HG03159 (cell line): Measurements from ENCODE around the gene VAC14.

Source experiments
- ATAC-seq: cut with Tn5 transposase; IDR thresholded peaks from one replicate; pipeline ENCODE4 v1.9.1; 2021; ENCODE audit warnings: mild to moderate bottlenecking, moderate library complexity; ENCODE audit not compliant: unreplicated experiment

The VAC14 gene

DNA sequence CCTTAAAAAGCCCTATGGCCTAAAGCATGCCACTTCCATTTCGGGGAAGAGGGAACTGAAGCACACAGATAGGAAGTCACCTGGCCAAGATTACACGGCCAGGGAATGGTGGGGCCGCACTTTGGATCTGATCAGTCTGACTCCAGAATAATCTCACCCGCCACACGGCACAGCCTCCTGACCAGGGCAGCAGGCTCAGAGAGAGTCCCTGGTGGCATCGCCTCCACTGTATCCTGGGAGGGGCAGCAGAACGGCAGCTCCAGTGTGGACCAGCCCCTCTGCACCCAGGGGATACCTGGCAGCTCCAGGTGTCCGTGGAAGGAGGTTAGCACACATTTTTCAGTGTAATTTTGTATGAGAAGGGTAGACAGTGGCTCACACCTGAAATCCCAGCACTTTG, 35.5 kb downstream of the VAC14 start:
- ATAC-seq, result no peak

DNA sequence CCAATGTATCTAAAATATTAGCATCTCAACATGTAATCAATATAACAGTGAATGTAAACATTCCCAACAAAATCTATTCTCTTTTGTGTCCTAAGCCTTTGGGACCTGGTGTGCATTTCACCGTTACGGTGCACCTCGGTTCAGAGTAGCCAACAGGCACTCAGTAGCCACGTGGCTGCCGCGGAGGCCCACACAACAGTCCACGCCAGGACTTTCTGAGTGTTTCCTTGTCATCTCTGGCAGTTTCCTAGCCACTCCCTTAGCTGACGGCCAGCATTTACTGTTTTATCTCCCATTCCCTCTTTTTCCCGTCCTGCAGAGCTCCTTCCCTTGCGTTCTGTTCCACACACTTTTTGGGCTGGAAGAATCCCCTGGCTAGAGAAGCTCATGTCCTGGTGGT, 36.3 kb downstream of the VAC14 start:
- ATAC-seq, result no peak

DNA sequence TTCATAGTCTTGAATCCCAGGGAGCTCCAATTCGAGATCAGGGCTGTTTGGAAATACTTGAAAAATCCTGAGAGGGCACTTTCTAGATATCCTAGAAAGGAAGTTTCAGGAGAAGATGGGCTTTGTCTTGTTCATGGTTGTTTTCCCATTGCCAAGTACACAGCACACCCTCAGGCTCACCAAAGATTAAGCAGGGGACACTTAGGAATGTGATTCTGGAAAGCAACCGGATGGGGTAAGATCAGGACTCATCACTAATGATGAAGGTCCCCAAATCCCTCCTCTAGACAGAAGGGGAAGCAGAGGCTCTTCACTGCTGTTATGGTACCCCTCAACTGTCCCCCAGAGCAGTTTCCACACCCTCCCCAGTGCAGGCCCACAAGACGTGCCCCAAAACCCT, 40.7 kb downstream of the VAC14 start:
- no peak for ATAC-seq

DNA sequence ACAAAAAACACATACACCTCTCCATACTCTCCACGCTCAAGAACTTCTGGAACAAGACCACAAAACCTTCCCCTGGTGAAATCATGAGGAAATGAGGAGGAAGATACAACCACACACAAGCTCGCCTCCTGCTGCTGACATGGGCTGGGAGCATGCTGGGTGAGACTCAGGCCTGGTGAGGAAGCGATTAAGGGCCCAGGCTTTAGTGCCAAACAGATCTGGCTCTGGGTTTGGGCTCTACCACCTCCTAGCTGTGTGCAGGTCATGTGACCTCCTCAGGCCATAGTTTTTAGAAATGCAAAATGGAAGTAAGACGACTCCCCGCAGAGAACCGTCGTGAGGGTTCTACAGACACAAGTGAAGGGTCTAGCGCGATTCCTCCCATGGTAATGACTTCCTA, 41.3 kb downstream of the VAC14 start:
- ATAC-seq, result no peak

DNA sequence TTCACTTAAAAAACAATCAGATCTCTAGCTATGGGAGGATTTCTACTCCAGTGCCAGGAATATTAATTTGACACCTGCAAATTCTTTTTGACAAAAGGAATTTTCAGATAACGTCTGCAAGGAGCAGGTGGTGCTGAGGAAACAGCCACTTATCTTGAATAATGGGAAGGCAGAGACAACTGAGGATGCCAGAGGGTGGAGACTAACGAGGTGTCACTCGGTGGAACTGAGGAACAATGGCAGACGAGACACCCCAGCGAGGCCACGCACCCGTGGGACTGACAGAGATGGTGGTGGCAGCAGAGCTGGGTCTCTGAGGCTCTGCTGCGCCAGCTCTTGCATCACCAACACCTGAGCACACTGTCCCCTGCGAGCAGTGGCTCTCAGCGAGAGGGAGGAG, 42.2 kb downstream of the VAC14 start:
- ATAC-seq, result no peak

DNA sequence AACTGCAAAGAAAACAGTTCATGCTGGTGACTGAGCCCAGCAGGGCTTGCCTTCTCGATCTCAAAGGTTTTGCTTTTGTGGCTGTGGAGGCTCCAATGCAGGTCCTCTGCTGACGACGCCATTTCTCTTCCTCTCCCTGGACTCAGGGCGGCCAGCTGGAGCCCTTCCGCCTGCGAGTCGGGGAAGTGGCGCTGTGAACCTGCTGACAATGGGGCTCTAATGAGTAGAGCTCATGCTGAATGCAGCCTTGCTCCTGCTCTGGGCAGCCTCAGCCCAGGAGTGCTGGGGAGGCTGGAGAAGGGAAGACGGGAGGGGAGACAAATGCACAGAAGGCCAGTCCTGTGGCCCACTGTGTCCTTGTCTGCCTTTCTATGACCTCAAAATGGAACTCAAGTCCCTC, 43.8 kb downstream of the VAC14 start:
- ATAC-seq, result no peak

DNA sequence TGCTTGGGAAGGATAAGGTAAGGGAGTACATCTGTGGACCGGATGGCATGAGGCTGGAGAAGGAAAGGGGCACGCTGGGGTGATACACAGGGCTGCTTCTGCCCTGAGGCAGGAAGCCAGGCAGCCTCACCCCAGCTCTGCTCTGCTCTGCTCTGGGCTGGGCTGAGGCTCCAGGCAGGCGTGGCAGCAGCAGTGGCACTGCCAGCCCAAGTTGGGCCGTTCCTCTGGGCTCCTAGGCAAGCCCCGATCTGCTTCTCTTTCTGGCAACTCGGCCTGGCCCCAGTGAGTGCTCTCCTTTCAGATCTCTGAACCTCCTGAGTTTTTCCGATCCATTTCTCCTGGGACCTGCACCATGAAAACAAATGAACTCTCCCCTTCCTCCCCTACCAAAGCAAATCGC, 44.9 kb downstream of the VAC14 start:
- ATAC-seq, result no peak

DNA sequence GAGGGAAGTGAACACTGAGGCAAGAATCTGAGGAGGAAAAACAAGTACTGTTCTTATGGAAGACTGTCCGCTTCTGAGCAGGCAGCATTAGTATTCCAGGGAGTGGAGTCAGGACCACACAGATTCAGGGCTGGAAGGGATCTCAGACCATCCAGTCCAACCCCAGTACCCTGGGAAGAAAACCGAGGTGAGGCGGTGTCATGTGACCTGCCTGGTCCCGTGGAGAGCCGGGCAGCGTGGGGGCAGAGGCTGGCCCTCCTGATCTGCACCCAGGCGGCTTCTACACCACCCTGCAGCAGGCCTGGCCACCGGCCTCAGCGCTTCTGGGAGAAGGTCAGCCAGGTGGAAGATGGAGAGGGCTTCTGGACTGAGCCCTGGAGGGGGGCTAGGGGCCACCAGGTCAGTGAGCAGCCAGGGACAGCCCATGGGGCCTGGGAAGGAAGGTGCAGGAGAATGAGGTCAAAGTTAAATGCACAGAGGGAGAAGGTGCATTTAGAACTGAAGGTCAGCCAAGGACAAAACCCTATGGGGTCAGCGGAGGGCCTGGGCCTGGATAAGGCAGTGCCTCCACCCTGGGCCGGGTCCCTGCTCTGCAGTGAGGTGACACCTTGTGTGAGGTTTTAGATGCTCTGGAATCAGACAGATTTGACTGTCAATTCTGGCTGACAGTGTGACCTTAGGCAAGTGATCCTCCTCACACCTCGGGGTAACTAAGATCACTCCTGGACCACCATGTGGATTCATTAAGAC, 45.9 kb downstream of the VAC14 start:
- ATAC-seq, result no peak

DNA sequence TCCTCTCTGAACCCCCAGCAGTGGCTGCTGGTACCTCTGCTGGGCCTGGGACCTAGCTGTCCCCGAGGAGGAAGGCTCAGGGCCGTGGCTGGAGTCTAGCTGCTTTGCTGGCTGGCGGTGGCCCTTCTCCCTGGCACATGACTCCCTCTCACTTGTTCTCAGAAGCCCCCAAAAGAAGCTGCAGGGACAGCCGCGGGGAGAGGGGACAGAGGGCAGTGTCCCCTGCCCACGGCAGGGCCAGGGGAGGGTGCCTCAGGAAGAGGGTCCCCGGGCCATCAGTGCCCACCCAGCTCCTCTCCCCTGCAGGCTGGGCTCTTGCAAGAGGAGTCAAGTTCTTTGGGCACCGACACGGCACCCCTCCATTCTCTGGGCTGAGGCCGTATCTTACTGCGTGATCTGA, 46.6 kb downstream of the VAC14 start:
- ATAC-seq, result no peak

DNA sequence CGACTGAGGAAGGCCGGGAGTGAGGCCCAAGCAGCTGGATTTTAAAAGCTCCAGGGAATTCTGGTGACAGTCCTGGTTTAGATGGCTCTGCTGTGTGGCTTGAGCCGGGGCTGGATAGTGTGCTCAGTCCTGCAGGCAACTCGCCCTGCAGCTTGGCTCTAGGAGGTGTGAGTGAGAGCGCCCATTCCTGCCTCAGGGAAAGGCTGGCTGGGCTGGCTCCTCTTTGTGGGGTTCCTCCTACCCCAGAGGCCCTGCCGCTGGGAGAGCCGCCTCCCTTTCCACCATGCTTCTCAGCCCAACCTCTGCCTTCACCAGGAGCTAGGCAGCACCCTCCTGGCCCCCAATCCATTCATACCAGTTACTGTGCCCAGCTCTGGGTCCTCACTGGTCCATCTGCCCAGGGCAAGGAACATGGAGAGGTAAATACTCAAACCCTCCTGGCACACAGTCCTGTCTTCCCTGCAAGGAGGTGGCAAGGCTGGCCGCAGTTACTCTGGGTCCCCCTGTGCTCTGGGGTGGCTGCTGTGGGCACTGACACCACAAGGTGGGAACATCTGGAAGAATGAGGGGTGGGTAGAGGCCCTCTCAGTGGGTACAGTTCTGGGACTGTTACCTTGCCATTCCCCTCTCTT, 47.1 kb downstream of the VAC14 start:
- ATAC-seq, result no peak

DNA sequence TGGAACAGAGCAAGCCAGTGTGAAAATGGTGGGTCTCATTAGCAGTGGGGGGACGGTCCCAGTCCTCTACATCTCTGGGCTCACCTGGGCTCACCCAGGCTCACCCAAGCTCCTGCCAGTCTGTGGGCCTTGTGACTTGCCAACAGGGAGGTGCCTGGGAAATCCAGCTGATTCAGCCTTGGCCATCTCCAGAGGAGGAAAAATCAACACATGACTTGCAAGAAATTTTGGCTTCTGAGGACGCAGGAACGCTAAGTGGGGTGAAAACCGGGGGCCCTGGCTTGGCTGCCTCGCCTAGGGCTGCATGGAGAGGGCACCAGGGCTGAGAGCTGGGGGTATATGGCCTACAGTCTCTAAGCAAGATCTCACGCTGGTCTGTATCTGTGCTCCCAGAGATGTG, 47.7 kb downstream of the VAC14 start:
- no peak for ATAC-seq

DNA sequence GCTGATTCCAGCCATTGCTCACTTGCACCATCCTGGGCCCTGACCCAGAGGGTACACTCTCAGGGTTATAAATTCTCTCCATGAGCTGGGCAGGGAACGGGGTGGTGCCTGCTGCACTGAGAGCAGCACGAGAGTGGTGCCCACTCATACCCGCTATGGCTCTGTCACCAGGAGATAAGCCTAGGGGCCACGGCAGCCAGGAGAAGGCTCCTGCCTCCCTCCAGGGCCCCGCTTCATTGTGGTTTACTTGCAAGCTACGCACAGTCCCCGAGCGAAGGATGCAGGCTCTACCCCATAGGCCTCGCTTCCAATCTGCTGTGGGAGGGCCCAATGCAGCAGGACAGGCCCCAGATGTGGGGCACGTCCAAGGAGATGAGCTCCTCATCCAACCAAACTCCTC, 48.5 kb downstream of the VAC14 start:
- ATAC-seq, result no peak

DNA sequence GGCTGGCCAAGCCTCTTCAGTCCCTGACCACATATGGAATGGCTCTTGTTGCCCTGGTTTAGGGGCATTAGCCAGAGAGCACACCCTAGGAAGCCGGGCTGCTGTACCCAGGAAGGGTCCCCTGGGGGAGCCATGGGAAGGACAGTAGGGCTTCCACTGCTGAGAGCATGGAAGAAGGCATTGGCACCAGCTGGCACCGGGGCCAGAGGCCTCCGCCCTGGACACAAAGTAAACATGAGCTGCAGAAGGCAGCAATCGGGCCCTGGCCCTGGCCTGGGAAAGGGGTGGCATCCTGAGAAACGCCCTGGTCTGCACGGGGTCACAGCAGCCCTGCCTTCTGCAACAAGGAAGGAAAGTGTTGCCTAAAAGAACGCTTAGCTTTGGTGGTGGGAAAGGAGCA, 49.4 kb downstream of the VAC14 start:
- no peak for ATAC-seq

DNA sequence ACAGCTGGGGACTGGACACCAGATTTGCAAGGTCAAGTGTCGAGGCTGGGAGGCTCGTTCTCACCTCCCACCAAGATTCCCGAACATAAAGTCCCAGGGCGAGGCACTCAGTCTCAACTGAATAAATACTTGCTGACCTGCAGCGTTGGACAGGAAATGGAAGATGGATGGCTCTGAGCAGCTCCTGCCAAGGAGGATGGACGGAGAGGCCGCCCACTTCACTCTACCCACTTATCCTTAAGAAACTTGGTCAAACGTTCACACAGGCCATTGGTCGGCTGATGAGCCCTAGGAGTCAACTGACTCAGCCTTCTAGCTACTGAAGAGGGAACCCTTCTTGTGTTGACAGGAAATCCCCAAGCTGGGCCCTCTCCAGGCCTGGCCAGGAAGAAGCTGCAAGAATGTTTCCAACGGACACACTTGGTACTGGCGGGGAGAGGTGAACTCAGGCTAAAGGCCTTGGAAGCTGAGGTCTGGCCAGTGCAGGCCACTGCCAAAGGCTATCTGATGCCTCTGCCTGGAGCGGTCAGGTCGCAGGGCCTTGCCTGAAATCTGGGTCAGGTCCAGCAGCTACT, 50.0 kb downstream of the VAC14 start:
- ATAC-seq, result no peak

DNA sequence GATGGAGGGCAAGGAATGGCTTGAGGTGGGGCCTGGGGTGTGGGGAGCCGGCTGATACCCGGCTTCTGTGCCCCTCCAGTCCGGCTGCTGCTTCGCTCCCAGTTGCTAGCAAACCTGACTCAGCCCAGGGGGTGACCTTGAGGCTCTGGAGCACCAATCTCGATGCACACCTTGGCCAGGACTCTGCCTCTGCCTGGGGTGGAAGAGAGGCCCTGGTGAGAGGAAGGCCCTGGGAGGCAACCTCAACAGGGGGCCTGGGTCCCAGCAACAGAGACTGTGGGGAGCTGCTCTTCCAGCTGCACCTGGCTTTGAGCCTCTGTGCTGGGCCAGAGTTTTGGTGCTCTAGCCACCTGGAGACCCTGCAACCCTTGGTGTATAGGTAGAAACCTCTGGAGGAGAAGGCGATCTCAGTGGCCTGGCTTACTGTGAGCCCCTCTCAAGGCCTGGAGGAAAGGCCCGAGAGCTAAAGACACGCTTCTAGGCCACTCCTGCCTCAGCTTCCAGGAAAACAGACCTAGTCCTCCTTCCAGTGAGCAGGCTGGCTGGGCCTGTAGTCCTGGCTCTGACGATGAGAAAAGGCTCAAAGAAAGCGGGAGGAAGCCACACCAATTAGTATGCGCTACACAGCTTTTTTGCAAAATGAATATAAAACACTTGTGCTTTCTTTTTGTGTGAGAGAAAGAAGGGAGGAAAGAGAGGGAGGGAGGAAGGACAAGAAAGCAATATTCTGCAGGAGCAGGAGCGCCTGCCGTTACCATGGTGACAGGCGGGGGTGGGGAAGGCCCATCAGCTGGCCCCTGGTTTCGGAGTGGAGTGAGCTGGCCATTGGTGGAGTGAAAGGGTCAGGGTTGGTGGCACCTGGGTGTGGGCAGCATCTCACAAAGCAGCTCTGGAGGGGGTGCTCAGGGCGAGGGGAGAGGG, 51.0 kb downstream of the VAC14 start:
- ATAC-seq, result no peak

DNA sequence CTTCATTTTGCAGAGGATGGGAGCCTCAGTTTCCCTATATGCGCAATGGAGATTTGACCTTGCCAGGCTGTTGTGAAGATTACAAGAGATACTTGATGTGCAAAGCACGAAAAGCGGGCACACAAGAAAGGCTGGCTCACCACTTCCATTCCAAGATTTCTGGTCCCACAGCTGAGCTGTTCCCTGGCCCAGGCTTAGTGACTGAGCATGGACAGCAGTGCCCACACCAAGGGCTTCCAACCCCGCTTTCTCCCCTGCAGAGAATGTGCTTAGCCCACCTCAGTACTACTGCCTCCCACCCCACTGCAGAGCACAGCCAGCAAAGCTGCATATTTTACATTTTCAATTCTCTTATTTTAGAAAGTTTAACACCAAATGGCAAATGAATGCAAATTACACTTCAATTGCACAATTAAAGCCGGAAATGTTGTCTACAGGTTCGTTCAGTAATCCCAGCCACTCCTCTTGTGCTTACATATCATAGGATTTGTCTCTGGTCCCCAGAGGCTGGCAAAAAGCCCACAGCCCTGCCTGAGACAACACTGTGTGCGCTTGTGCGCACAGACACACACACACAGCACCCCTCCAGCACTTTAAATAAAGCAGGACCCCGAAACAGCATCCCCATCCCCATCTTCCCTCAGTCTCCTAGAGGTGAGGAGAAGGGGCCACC, 51.8 kb downstream of the VAC14 start:
- ATAC-seq, result no peak

DNA sequence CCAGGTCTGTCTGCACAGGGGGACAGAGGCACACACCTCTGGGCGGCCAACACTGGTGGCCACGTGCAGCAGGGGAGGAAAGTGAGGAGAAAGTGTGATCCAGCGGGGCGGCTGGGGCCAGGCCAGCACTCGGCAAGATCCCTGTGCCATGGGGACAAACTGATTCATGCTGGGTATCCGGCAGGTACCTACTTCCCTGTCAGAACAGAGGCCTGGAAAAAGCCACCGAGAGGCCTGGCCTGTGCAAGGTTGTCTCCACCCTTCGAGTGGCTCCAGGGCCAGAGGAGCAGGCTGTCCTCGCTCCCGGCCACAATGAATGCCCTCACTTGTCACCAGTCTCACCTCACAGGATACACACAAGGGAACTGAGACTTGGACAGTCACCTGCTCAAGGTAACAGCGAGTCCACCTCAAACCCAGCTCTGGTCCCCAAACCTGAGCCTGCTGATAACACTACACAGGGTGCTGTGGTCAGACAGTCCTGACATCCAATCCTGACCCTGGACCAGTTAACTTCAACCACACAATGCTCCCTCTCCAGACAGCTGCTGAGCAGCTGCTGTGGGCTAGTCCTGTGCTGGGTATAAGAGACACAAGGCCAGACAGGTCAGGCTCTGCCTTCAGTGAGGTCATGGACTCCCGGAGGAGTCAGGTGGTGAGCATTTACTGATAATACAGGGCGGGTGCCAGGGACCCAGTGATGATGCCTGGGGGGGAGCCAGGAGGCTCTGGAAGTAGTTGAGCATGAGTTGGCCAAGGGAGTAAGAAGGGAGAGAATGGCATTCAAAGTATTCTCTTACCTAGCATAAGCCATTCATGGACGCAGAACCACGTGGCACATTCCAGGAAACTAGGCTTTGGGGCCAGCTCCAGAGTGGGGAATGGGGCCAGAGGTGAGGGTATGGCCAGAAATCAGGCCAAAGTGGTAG, 53.0 kb downstream of the VAC14 start:
- no peak for ATAC-seq

DNA sequence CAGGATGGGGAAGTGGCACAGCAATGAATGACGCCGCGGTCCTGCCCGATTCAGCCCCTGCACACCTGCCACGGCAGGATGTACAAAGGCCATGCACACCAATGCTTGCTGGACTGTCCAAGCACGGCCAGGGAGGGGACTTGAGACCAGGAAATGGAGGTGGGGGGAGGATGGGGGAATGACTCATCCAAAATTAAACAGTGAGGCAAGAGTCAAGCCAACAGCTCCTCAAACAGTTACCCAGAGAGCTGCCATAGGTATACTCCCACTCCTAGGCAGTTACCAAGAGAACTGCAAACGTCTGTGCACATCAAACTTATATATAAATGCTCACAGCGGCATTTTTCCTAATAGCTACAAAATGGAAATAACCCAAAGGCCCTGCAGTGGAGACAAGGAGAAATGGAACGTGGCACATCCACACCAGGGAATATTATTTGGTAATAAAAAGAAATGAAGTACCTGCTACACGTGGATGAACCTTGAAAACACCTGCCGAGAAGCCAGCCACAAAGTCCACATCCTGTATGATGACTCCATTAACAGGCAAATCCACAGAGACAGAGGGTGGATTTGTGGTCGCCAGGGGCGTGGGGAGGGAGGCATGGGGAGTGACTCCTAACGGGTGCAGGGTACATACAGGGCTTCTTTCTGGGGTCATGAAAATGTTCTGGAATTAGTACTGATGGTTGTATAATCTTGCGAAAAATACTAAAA, 54.1 kb downstream of the VAC14 start:
- no peak for ATAC-seq

DNA sequence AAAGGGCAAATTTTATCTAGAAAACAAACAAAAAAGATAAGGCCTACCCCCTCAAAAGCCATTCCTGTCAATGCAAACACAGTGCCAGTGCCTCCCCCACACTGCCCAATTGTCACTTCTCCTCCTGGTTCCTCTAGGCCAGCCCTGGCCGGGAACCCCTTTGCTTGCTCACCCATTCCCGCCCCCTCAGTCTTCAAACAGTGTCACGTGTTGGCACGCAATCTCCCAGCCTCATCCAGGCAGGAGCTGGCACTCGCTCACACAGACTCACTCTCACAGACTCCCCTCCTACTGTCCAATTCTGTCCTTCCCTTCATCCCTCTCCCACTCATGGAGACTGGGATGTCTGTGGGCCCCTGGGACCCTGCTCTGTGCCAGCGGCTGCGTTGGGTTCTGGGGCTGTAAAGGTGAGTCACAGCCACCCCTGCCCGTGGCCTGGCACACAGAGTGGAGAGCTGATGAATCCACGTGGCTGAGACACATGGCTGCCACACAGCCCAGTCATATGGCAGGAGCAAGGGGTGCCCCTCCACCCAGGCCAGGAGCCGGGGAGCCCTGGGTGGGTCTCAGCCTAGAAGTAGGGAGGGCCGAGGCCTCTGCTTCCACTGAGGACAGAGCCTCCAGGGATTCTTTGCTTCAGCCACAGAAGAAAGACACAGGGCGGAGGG, 54.8 kb downstream of the VAC14 start:
- ATAC-seq, result no peak
